ENCODE measurements around the gene DISP2. TPM values are rescaled to one million over a fixed set of nuclear protein-coding genes. Genes with fewer than 3 reads are reported as not detected.

The DISP2 gene
- polyA plus RNA-seq, 1 experiment, result 0.11 TPM

GRCh38 chr15:40317580-40317979 is 40.4 kb upstream of the DISP2 start:
- CTCF ChIA-PET, result interaction anchor here (0.6 to 1.3 kb wide), 2 partner anchors 13 to 27 kb away, joined by 4 to 5 read pairs; no protein-coding TSS in a partner anchor
- POLR2A ChIA-PET, result no interaction called here

GRCh38 chr15:40320409-40320808 is 37.6 kb upstream of the DISP2 start:
- Histone ChIP-seq H3K27me3 (ENCODE audit: control insufficient read depth, insufficient read depth, low read length) (peaks cover 22% of the 10 kb centered on the region), H3K27ac (ENCODE audit: low read depth, low read length) (no peak overlapping the region), H3K4me3 (ENCODE audit: low read depth, low read length) (no peak overlapping the region), H3K9me3 (ENCODE audit: control insufficient read depth, insufficient read depth, low read length) (no peaks in the 10 kb centered on the region; the same call in 1 of the 2 replicates)
- ChIA-PET CTCF (interaction anchor here (0.8 to 5.1 kb wide), 10 partner anchors 10 to 212 kb away, joined by 3 to 85 read pairs (median 8); partner anchors contain the start of genes BMF and CCDC9B), POLR2A (no interaction called here)
- no peak for TF ChIP-seq CTCF (IDR thresholded peaks at IDR 0.05; ENCODE audit: low read depth, low read length)
- DNase-seq (ENCODE audit: low read depth, low spot score), result no peak

More at GRCh38 chr15:40317580-40317979, 40.4 kb upstream of the DISP2 start:
- Histone ChIP-seq H3K27me3 (ENCODE audit: control insufficient read depth, insufficient read depth, low read length) (peaks cover 25% of the 10 kb centered on the region), H3K9me3 (ENCODE audit: control insufficient read depth, insufficient read depth, low read length) (no peaks in the 10 kb centered on the region), H3K4me3 (ENCODE audit: low read depth, low read length) (no peak overlapping the region), H3K27ac (ENCODE audit: low read depth, low read length) (no peak overlapping the region)
- no peak for TF ChIP-seq CTCF (IDR thresholded peaks at IDR 0.05; ENCODE audit: low read depth, low read length)
- DNase-seq (ENCODE audit: low read depth, low spot score), result no peak

- POLR2A ChIA-PET, result interaction anchor here (0.7 kb wide), 1 partner anchor 1525 kb away, joined by 3 read pairs; no protein-coding TSS in a partner anchor
- DNase-seq (ENCODE audit: low read depth, low spot score), result no peak
- H3K27ac ChIP-seq (ENCODE audit: low read depth, low read length), result no peak overlapping the region
- H3K4me3 ChIP-seq (ENCODE audit: low read depth, low read length), result no peak overlapping the region
- no peaks in the 10 kb centered on the region; the same call in 1 of the 2 replicates for H3K9me3 ChIP-seq (ENCODE audit: control insufficient read depth, insufficient read depth, low read length)
- CTCF ChIA-PET, result interaction anchor here (1.4 to 5.1 kb wide), 9 partner anchors 10 to 103 kb away, joined by 3 to 85 read pairs (median 14); partner anchors contain the start of gene CCDC9B
- TF ChIP-seq CTCF (IDR thresholded peaks at IDR 0.05; ENCODE audit: low read depth, low read length), result peak; percentile 90
- H3K27me3 ChIP-seq (ENCODE audit: control insufficient read depth, insufficient read depth, low read length), result peaks cover 22% of the 10 kb centered on the region
Observed at GRCh38 chr15:40320931-40321371, 37.1 kb upstream of the DISP2 start.

GRCh38 chr15:40322531-40323238 is 35.3 kb upstream of the DISP2 start:
- peak overlapping the region; percentile 51 for H3K4me3 ChIP-seq (ENCODE audit: low read depth, low read length)
- H3K9me3 ChIP-seq (ENCODE audit: control insufficient read depth, insufficient read depth, low read length), result no peaks in the 10 kb centered on the region; the same call in 1 of the 2 replicates
- ChIA-PET POLR2A (interaction anchor here (0.6 to 1.4 kb wide), 9 partner anchors 14 to 836 kb away, joined by 3 to 15 read pairs (median 3); no protein-coding TSS in a partner anchor), CTCF (interaction anchor here (0.6 to 5.1 kb wide), 17 partner anchors 8 to 123 kb away, joined by 3 to 85 read pairs (median 4); partner anchors contain the start of genes CCDC9B and IVD)
- H3K27ac ChIP-seq (ENCODE audit: low read depth, low read length), result no peak overlapping the region
- DNase-seq (ENCODE audit: low read depth, low spot score), result no peak
- peaks cover 7% of the 10 kb centered on the region for H3K27me3 ChIP-seq (ENCODE audit: control insufficient read depth, insufficient read depth, low read length)
- TF ChIP-seq CTCF (IDR thresholded peaks at IDR 0.05; ENCODE audit: low read depth, low read length), result no peak

Data from AG04450 (cell line).